8988T (cell line): ENCODE data around the gene C2CD4B.
A peak's percentile ranks its signal among the peaks of the same experiment; 100 is the strongest.

Source experiments
- DNase-seq: peaks from one replicate; pipeline ENCODE4 v3.0.0; 2011

The C2CD4B gene, protein sequence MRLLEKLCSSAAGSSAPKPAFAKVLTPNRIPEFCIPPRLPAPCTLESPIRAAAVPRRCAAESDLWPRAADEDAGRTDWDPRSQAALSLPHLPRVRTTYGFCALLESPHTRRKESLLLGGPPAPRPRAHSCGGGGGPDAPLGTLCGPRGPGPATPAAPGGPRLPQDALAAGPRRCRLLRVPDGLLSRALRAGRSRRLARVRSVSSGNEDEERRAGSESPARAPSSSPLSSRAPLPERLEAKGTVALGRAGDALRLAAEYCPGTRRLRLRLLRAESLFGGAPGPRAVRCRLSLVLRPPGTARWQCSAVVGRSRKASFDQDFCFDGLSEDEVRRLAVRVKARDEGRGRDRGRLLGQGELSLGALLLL

DNA sequence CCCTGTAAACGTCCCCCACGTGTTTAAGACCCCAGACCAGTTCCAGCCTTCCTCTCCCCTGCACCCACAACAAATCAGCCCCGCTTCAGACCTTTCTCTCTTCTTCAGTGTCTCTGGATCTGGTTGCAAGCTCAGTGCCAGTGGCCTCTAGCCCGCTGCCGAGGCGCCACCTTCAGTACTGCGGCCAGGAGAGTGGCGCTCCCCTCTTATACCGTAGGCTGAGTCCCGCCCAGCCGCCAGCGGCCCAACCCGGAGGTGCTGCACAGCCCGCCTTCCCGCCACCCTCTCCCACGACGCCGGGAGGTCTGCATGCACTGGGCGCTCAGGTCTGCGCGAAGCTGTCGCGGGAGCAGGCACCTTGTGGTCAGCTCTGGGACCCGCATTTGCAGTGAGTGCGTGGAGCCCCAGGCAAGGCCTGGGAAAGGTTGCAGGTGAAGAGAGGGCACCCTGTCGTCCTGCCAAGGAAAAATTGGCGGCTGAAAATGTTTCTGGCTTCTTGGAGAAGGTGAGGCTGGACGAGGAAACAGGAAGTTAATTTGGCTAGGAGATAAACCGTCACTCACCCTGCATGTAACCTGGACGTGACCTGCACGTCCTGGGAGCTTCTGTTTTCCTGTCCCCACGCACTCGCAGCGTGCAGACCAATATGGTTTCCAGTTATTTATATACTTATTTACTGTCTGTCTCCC, at the start of gene C2CD4B:
C2CD4B (minus strand) TSS at position 182 of the 689 bp plus-strand sequence. CDS start 301 bp downstream, outside the sequence.
- peak; percentile 46 for DNase-seq

DNA sequence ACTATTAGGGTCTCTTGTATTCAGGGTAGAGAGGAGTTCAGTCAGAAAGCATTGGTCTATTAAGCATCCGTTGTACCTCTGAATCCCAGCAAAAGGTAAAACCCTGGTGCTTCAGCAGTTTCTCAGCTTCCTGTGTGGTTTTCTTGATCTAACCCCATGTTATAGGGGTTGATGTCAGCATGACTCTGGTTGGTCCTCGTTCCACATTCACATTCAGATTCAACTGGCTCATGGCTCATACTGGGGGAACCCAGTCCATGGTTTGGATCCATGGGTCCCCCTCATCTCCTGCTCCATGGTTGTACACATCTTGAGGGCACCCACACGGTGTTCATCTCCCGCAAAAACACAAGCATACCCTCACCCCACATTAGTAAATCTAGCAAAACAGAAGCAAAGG, 47.7 kb upstream of the C2CD4B start:
- no peak for DNase-seq

DNA sequence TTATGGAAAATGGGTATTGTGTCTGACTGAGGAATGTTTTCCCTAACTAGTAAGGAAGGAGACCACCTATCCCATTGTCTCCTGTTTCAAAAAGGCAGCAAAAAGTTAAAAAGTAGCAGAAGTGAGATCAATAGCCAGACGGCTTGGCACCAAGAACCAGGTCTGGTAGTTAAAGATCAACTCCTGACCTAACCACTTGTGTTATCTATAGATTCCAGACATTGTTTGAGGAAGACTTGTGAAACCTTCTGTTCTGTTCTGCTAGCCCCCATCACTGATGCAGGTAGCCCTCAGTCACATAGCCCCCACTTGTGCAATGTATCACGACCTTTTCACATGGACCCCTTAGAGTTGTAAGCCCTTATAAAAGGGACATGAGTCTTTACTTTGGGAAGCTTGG, 46.3 kb upstream of the C2CD4B start:
- DNase-seq: no peak

DNA sequence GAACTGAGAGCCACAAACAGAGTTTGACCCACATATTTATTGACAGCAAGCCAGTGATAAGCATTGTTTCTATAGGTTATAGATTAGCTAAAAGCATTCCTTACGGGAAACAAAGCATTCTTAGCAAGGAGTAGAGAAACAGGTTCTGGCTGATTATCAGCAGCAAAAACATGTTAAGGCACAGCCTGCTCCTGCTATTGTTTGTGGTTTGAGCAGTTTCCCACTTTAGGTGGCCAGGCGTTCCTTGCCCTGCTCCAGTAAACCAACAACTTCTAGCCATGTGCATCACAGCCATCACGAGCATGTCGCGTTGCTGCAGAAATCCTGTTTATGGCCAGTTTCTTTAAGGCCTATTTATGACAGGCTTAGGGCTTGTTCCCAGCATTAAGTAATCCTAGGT, 44.7 kb upstream of the C2CD4B start:
- no peak for DNase-seq

DNA sequence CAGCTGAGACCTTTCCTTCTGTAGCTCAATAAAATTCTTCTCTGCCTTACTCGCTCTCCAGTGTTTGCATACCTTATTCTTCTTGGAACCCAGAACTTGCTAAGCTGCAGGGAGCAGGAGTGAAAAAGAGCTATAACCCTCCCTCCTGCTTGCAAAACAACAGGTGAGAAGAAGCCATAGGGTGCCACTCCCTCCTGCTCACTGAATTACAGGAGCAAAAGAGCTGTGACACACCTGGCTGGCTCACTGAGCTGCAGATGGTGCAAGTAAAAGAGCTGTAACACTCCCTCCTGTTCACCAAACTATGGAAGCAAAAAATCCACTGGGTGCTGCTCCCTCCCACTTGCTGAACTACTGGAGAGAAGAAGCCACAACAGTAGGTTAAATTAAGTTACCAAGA, 44.2 kb upstream of the C2CD4B start:
- no peak for DNase-seq

DNA sequence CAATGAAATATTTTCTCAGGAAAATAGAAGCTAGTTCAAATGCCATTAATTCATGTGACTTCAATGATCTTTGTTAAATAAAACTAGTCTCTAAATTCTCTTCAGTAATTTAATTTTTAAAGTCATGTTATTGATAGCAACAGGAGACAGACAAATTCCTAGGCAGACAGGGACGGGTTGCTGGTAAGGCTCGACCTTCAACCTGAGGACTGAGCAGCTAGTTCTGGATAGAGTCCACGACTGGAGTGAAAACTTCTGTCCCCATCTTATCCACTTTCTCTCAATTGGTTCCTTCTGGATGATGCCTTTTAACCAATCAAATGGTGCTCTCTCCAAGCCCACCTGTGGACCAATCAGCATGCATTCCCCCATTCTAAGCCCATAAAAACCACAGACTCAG, 43.8 kb upstream of the C2CD4B start:
- no peak for DNase-seq

DNA sequence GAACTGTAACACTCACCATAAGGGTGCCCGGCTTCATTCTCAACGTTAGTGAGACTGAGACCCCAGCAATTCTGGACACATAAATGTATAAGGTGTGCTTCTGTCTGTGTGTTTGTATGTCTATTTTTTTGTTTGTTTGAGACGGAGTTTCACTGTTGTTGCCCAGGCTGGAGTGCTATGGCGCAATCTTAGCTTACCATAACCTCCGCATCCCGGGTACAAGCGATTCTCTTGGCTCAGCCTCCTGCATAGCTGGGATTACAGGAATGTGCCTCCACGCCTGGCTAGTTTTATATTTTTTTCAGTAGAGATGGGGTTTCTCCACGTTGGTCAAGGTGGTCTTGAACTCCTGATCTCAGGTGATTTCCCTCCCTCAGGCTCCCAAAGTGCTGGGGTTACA, 43.3 kb upstream of the C2CD4B start:
- no peak for DNase-seq

DNA sequence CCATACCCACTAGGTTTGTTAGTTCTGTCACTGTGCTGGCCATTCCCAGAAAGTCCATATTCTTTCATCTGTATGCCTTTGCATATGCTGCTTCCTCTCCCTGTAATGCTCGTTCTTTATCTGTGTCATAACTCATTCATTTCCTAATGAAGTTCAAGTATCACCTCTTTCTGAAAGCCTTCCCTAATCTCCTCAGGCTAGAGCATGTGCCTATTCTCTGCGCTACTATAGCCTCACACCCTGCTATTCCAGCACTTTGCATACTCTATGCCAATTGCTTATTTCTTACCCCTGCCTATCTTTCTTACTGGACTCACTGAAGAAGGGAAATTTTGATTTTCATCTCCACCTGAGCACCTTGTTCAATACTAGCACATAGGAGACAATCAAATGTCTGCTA, 25.6 kb upstream of the C2CD4B start:
- DNase-seq: no peak

DNA sequence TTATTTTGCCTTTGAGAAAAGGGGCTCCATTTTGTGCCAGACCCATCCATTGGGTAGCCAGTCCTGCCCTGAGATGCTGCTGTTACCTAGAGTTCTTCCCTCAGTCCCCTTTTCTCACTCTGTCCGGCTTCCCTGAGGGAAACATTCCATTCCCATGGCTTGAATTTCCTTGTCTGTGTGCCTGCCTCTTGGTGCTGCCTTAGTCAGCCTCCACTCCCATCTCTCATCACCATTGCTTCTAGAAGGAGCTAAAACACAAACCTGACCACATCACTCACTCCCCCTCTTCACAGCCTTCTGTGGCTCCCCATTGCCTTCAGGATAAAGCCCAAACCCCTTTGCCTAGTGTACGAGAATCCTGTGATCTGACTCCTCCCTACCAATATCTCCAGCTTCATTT, 25.2 kb upstream of the C2CD4B start:
- no peak for DNase-seq

DNA sequence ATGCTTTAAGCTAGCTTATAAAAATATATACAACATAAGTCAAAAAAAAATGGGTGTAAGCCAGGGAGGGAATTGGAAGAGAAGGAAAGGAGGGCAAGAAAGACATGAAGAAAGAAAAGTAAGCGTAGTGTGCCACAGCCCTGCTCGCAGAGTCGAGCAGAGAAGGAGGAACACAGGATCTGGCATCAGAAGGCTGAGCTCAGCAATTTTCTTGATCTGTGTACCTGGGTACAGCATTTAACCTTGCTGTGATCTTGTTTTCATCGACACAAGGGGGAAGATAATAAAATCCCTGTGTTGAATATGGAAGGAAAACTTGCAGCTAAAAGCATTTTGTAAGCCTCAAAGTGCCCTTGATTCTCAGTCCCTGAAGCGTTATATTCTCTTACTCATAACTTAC, 23.7 kb upstream of the C2CD4B start:
- DNase-seq: no peak

DNA sequence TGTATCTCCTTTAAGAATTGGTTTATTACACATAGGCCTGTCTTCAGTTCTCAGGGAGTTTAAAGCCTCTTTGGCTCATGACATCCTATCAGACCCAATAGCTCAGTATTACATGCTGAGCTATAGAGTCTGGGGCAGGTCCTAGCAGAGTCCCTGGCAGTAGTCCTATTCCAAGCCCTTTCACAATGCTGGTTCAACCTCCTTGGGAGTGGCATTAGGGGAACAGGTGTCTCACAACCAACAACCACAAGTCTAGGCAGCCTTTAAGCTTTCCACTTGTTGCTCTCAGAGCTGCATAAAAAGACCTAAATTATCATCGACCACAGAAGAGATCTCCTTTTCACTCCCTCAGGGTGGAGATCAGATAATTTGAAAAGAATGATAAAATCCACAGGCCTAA, 22.8 kb upstream of the C2CD4B start:
- DNase-seq: no peak

DNA sequence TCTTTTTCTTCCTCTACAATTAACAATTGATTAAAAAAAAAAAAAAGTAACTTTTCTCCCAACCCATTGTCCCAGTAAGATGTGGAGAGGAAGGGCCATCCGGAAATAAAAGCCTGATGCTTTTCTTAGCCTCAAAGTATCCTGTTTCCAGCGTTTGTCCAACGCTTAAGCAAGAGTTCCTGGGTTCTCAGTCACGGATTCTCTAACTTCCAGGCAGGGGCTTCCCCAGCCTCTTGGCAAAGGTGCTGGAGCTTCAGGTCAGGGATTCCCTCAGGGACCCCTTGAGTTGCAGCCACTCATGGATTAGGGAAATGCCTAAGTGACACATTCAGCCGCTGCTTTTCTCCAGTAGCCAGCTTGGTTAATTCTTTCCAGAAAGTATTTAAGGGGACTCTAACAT, 22.3 kb upstream of the C2CD4B start:
- no peak for DNase-seq

DNA sequence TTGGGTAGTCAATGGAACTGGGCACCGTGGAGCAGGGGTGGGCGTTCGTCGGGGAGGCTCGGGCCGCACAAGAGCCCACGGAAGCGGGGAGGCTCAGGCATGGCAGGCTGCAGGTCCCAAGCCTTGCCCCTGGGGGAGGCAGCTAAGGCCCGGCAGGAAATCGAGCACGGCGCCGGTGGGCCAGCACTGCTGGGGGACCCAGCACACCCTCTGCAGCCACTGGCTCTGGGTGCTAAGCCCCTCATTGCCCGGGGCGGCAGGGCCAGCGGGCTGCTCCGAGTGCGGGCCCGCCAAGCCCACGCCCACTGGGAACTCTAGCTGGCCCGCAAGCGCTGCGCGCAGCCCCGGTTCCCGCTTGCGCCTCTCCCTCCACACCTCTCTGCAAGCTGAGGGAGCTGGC, 21.5 kb upstream of the C2CD4B start:
- DNase-seq: no peak

DNA sequence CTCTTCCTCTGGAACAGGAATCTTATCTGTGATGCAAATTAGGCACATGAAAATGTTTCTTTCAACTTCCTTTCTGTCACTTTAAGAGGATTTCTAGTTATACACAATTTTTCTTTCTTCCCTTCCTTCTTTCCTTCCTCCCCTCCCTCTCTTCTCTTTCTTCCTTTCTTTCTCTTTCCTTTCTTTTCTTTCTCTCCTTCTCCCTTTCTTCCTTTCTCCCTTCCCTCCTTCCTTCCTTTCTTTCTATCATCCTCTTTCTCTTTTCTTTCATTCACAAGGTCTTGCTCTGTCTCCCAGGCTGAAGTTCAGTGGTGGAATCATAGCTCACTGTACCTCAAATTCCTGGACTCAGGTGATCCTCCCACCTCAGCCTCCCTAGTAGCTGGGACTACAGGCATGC, 18.0 kb upstream of the C2CD4B start:
- DNase-seq: no peak

DNA sequence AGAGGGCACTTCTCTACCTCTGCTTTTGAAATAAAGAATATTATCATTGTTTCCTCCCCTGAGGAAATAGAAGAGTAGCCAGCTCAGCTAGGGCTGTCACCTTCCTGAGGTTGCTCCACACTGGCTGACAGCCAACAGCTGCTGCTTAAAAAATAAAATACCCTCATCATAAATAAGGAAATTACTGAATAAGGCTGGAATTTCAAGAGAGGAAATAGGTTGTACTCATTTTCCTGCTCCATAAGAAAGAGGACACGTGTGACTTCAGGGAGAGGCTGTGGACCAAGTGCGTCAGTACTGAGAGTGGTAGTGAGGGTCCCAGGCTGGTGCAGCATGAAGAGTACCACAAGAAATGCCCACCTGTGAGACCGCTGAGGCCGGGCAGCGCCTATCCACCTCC, 8.1 kb upstream of the C2CD4B start:
- no peak for DNase-seq

DNA sequence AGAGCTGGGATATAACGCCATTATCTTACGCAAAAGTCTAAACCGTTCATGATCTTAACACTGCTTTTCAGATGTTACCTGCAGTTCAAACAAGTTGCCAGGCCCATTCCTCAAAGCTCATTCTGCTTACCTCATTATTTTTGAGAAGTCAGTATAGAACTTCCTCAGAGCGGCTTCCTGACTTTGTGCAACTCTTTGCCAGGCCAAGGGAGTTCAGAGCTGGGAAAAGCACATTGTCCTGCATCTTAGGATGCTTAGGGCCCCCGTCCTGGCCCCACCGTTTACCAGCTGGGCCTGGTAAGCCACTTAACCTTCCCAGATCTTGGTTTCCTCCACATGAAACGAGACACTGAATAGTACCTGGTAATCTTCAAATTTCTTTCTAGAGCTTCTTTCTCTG, 6.8 kb upstream of the C2CD4B start:
- no peak for DNase-seq

DNA sequence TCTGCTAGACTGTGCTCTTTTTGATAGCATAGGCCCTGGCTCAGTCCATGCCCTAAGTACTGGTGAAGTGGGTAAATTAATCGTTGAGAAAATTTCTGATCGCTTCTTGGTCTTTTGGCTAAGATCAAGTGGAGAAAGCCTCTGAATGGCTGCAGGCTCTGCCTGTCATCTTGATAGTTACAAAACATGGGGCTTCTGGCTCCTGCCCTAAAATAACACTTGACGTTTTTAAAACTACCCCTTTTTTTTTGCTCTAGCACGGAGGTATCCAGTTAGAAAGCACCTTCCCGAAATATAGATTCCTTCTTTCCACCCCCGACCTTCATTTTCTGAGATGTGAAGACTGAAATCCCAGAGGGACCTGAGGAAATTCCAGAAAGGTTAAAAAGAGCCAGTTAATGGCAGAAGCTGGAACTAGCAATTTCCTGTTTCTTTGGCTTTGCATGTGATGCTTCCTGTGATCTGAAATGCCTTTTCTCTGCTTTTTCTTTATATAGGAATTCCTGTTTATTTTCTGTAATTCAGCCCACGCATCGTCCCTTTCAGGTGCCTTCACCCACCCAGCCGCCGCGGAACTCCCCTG, 799 bp upstream of the C2CD4B start:
- no peak for DNase-seq

DNA sequence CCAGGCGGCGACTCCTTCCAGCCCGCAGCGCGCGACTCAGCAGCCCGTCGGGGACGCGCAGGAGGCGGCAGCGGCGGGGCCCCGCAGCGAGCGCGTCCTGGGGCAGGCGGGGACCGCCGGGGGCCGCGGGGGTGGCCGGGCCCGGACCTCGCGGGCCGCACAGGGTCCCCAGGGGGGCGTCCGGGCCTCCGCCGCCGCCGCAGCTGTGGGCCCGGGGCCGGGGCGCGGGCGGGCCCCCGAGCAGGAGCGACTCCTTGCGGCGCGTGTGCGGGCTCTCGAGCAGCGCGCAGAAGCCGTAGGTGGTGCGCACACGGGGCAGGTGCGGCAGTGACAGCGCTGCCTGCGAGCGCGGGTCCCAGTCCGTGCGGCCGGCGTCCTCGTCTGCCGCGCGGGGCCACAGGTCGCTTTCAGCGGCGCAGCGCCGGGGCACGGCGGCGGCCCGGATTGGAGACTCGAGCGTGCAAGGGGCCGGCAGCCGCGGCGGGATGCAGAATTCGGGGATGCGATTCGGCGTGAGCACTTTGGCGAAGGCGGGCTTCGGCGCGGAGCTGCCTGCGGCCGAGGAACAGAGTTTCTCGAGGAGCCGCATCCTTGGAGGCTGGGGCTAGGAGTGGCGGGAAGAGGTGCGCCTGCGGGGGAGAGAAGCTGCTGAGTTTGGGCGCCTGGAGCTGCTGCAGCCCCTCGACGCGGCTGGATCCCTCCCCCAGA, 535 bp downstream of the C2CD4B start:
- DNase-seq: peak; percentile 28

DNA sequence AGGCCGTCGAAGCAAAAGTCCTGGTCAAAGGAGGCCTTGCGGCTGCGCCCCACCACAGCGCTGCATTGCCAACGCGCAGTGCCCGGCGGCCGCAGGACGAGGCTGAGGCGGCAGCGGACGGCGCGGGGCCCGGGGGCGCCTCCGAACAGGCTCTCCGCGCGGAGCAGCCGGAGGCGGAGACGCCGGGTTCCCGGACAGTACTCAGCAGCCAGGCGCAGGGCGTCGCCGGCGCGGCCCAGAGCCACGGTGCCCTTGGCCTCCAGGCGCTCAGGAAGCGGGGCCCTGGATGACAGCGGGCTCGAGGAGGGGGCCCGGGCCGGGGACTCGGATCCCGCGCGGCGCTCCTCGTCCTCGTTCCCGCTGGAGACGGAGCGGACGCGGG, 1.1 kb downstream of the C2CD4B start:
- DNase-seq: no peak

DNA sequence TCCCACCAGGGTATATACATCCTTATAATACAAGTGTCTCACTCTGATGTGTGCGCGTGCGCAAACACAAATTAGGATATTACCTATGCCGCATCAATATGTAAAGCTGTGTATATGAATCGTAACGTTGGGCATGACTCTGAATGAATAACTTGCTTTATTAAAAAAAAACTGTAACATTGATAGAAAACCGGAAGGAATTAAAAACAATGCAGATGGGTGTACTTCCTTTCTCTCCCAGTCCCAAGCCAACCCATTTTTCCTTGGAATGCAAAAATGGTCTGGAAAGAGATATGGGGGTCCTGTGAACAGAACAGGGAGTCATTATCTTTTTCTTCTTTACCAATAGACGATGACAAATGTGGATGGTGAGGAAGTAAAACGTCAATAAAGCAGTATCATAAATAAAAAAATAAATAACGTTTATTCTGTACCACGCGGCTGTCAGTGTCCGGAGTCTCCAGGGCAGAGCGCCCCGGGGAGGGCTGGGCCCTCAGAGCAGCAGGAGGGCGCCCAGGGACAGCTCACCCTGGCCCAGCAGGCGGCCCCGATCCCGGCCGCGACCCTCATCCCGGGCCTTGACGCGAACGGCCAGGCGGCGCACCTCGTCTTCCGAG, 1.6 kb downstream of the C2CD4B start:
- DNase-seq: no peak

DNA sequence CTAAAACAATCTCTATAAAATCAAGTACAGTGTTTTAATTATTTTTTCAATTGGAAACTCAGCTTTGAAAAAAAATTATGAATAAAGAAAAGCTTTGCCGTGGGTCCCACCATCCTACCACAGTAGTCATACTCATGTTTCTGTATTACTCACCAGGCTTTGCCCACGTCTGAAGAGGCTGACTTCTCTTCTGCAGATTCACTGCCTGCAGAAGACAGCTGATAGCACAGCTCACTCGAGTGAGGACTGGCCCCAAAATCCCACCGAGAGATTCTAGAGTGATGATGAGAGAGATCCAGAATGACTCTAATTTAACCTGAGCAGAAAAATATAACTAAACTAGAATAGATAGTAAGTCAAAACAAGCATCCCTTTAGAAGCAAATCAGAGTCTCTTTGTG, 11.9 kb downstream of the C2CD4B start:
- no peak for DNase-seq

DNA sequence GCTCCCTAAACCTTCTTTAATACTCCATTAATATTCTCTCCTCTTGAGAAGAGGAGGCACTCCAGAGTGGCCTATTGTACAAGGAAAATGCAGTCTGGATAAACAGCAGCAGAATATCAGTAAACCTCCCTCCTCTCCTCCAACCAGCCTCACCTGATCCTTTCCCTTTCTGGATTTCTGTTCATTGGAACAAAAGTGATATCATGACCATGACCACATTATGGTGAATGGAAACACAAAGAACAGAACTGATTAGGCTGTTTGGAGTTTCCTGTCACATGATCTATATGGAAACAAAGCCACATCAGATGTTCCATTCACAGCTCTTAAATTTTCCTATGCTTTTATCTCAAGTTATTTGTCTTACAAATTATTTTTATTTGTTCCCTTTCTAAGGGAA, 14.6 kb downstream of the C2CD4B start:
- no peak for DNase-seq

DNA sequence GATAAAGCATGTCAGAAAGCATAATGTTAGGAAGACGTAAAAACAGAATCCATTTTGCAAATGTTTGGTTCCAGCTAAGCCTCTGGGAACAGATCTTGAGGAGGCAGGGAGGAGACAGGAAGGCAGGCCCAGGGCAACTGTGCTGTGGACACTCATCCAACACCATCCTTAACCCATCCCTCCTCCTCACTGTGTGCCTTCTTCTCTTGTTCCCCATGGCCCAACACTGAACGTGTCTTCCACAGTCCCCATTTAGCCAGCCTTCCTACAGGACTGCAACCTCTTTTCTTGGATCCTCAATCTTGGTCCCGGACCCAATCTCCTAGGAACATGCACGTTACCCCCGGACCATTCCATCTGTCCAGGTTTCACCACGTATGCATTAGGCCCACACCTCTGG, 15.4 kb downstream of the C2CD4B start:
- no peak for DNase-seq
